GM18858 (cell line): Measurements from ENCODE around the gene FAM161B.

Experiments
- ATAC-seq: cut with Tn5 transposase; IDR thresholded peaks from one replicate; pipeline ENCODE4 v1.9.1; 2021; ENCODE audit not compliant: unreplicated experiment

FAM161B gene

GRCh38 chr14:73884438-73885190, 65.3 kb downstream of the FAM161B start:
- ATAC-seq: no peak
